Caco-2 (cell line): ENCODE data around the gene CEP250. TPM values are rescaled to one million over a fixed set of nuclear protein-coding genes. Genes with fewer than 3 reads are reported as not detected.

Source experiments
- BruUV-seq: library from RNA; stranded (reverse); fragments of 400-500 nt; replicated peaks from 2 replicates; lab custom pipeline; 2021; lab: Mats Ljungman, UMichigan
- CTCF ChIA-PET: fragments of 300-600 bp; sonication (Branson Sonifier 250); formaldehyde crosslinking; loops from one replicate; lab custom pipeline; 2022; ENCODE audit warnings: antibody characterized with exemption; lab: Charles Lee
- POLR2A ChIA-PET: fragments of 300-600 bp; sonication (Branson Sonifier 250); formaldehyde crosslinking; loops from one replicate; lab custom pipeline; 2022; ENCODE audit warnings: antibody characterized with exemption; lab: Charles Lee
- DNase-seq, 2 experiments: peaks; one replicate each; pipeline versions ENCODE4 v3.0.0 to v3.0.0-alpha.2; 2020 to 2022
- H3K27me3 ChIP-seq: replicated peaks from 2 replicates; pipeline ENCODE4 v1.6.0; 2011; ENCODE audit warnings: low read length; ENCODE audit not compliant: control insufficient read depth, insufficient read depth
- H3K36me3 ChIP-seq: 2 replicates; pipeline ENCODE4 v1.5.1; 2011; ENCODE audit warnings: low read length; ENCODE audit not compliant: control insufficient read depth, insufficient read depth
- H3K4me1 ChIP-seq: fragments of 250-450 bp; sonication (Bioruptor Pico); 2 replicates; pipeline ENCODE4 v1.5.1; 2020; ENCODE audit warnings: mild to moderate bottlenecking
- H3K4me3 ChIP-seq: 2 replicates; pipeline ENCODE4 v1.5.1; 2011; ENCODE audit warnings: low read depth, mild to moderate bottlenecking, control low read depth, low read length
- H3K9me3 ChIP-seq: fragments of 250-450 bp; sonication (Bioruptor Pico); 2 replicates; pipeline ENCODE4 v1.5.1; 2020; ENCODE audit warnings: mild to moderate bottlenecking, moderate library complexity
- H3K27ac Mint-ChIP-seq: one replicate; pipeline ENCODE4 v1.8.0; 2022; ENCODE audit warnings: mixed read lengths; ENCODE audit not compliant: unreplicated experiment
- H3K27me3 Mint-ChIP-seq: one replicate; pipeline ENCODE4 v1.8.0; 2022; ENCODE audit warnings: mixed read lengths; ENCODE audit not compliant: insufficient read depth, unreplicated experiment
- H3K36me3 Mint-ChIP-seq: one replicate; pipeline ENCODE4 v1.8.0; 2022; ENCODE audit warnings: mild to moderate bottlenecking, mixed read lengths; ENCODE audit not compliant: insufficient read depth, unreplicated experiment
- H3K4me1 Mint-ChIP-seq: one replicate; pipeline ENCODE4 v1.8.0; 2022; ENCODE audit warnings: low read depth, mixed read lengths; ENCODE audit not compliant: unreplicated experiment
- H3K4me3 Mint-ChIP-seq: one replicate; pipeline ENCODE4 v1.8.0; 2022; ENCODE audit warnings: mild to moderate bottlenecking, moderate library complexity, mixed read lengths; ENCODE audit not compliant: unreplicated experiment
- H3K9me3 Mint-ChIP-seq: one replicate; pipeline ENCODE4 v1.8.0; 2022; ENCODE audit warnings: mixed read lengths; ENCODE audit not compliant: unreplicated experiment
- CTCF ChIP-seq, 2 experiments: fragments of 200-600 bp in 1 of 2; IDR thresholded peaks; 1 replicate in 1 of 2; 2 replicates in 1 of 2; pipeline versions ENCODE4 v1.5.1 to v1.8.0; 2011 to 2022; ENCODE audit warnings: antibody characterized with exemption in 1 of 2, control low read depth in 1 of 2, inconsistent platforms in 1 of 2, low read depth in 1 of 2, low read length in 1 of 2, mild to moderate bottlenecking in 1 of 2, moderate library complexity in 1 of 2; ENCODE audit not compliant: insufficient read depth in 1 of 2, severe bottlenecking in 1 of 2, unreplicated experiment in 1 of 2
- intact Hi-C: fragments of 100-400 bp; cut with micrococcal nuclease; formaldehyde crosslinking; loops from one replicate; pipeline ENCODE4 v1.10.0; 2022; ENCODE audit not compliant: unreplicated experiment
- total RNA-seq: library from RNA; stranded (reverse); gene quantifications from 2 replicates; pipeline ENCODE4 v1.2.3, GENCODE V29; 2022

The CEP250 gene
- total RNA-seq, 1 experiment from 2014 or later, result 137 TPM

- intact Hi-C loops, result no loop called here
- no peaks in the 10 kb centered on the region for H3K36me3 ChIP-seq
- H3K4me1 ChIP-seq, result no peaks in the 10 kb centered on the region
- TF ChIP-seq CTCF (IDR thresholded peaks at IDR 0.05; ENCODE audit: insufficient read depth in 1 of 2, low read depth in 1 of 2, low read length in 1 of 2, severe bottlenecking in 1 of 2, unreplicated experiment in 1 of 2), result no peak
- H3K9me3 ChIP-seq, result no peaks in the 10 kb centered on the region
- ChIA-PET POLR2A (no interaction called here), CTCF (interaction anchor here (0.6 to 0.7 kb wide), 3 partner anchors 60 to 93 kb away, joined by 3 to 7 read pairs (median 3); no protein-coding TSS in a partner anchor)
- no peak overlapping the region for H3K4me3 ChIP-seq
- H3K4me3 Mint-ChIP-seq, result no peak overlapping the region
- BruUV-seq, result no TSS peak
- no peak for DNase-seq
- H3K4me1 Mint-ChIP-seq, result no peaks in the 10 kb centered on the region
- no peaks in the 10 kb centered on the region for H3K27me3 ChIP-seq
- peaks cover 6% of the 10 kb centered on the region for H3K36me3 Mint-ChIP-seq
- H3K27ac Mint-ChIP-seq, result peak overlapping the region; percentile 0
- no peaks in the 10 kb centered on the region for H3K27me3 Mint-ChIP-seq
- H3K9me3 Mint-ChIP-seq, result no peaks in the 10 kb centered on the region
Observed at GRCh38 chr20:35527122-35527769, 71.8 kb downstream of the CEP250 start.

- Histone ChIP-seq H3K4me3 (no peak within 1 kb of the TSS), H3K27me3 (no peaks in the 10 kb centered on the region), H3K9me3 (no peaks in the 10 kb centered on the region), H3K4me1 (no peaks in the 10 kb centered on the region), H3K36me3 (no peaks in the 10 kb centered on the region)
- no peak within 1 kb of the TSS for H3K4me3 Mint-ChIP-seq
- H3K36me3 Mint-ChIP-seq, result no peaks in the 10 kb centered on the region
- no peak within 1 kb of the TSS for H3K27ac Mint-ChIP-seq
- no TSS peak for BruUV-seq
- H3K27me3 Mint-ChIP-seq, result no peaks in the 10 kb centered on the region
- intact Hi-C loops, result no loop called here
- H3K9me3 Mint-ChIP-seq, result no peaks in the 10 kb centered on the region
- no peak for DNase-seq
- POLR2A ChIA-PET, result no interaction called here
- no peaks in the 10 kb centered on the region for H3K4me1 Mint-ChIP-seq
- CTCF ChIA-PET, result no interaction called here
- no peak for TF ChIP-seq CTCF (IDR thresholded peaks at IDR 0.05; ENCODE audit: insufficient read depth in 1 of 2, low read depth in 1 of 2, low read length in 1 of 2, severe bottlenecking in 1 of 2, unreplicated experiment in 1 of 2)
Observed at GRCh38 chr20:35529552-35529951, 74.2 kb downstream of the CEP250 start, which contains the start of gene C20orf173. TSS of gene C20orf173 (minus strand) at chr20:35529652. CDS start at chr20:35529373, 279 bp downstream.

GRCh38 chr20:35539756-35540212, 84.4 kb downstream of the CEP250 start:
- DNase-seq, result peak; percentile 95 to 97

More at GRCh38 chr20:35539756-35540212, 84.4 kb downstream of the CEP250 start:
- intact Hi-C loops, result no loop called here
- H3K27ac Mint-ChIP-seq, result peak overlapping the region; percentile 74
- no peaks in the 10 kb centered on the region for H3K36me3 ChIP-seq
- TF ChIP-seq CTCF (IDR thresholded peaks at IDR 0.05; ENCODE audit: insufficient read depth in 1 of 2, low read depth in 1 of 2, low read length in 1 of 2, severe bottlenecking in 1 of 2, unreplicated experiment in 1 of 2), result no peak
- peak overlapping the region; percentile 71 for H3K4me3 Mint-ChIP-seq
- no peaks in the 10 kb centered on the region for H3K9me3 Mint-ChIP-seq
- no peaks in the 10 kb centered on the region for H3K27me3 Mint-ChIP-seq
- H3K36me3 Mint-ChIP-seq, result peaks cover 14% of the 10 kb centered on the region
- ChIA-PET CTCF (interaction anchor here (0.5 to 1.0 kb wide), 6 partner anchors 14 to 443 kb away, joined by 3 to 5 read pairs (median 4); no protein-coding TSS in a partner anchor), POLR2A (interaction anchor here (0.5 to 3.0 kb wide), 6 partner anchors 8 to 1631 kb away, joined by 3 to 20 read pairs (median 6); partner anchors contain the start of genes CEP250, RBM39 and SPAG4)
- 0 out of 2 replicates have a peak, but pooled peaks cover 5% of the 10 kb centered on the region for H3K4me1 ChIP-seq
- H3K4me3 ChIP-seq, result peak overlapping the region; percentile 32
- no peaks in the 10 kb centered on the region for H3K27me3 ChIP-seq
- no TSS peak for BruUV-seq
- H3K4me1 Mint-ChIP-seq, result peaks cover 7% of the 10 kb centered on the region
- no peaks in the 10 kb centered on the region for H3K9me3 ChIP-seq
